Esophagus (tissue), 2 donors: ENCODE measurements around the gene NKX1-1. TPM values are rescaled to one million over a fixed set of nuclear protein-coding genes. Genes with fewer than 3 reads are reported as not detected.
"Not testable (repeated sequence)": the region's sequence is repeated elsewhere in the genome, so short reads cannot be mapped to it uniquely, and the experiment has no call there.

Experiments
- H3K27ac ChIP-seq, 2 donors: one replicate each; pipeline ENCODE4 v1.5.1; 2013; ENCODE audit warnings: low read depth in 2 of 2, mild to moderate bottlenecking in 2 of 2, inconsistent platforms in 1 of 2, low read length in 1 of 2, moderate library complexity in 1 of 2
- H3K27me3 ChIP-seq, 2 donors: one replicate each; pipeline ENCODE4 v1.6.1; 2013; ENCODE audit warnings: low read length in 2 of 2, control low read depth in 1 of 2, mild to moderate bottlenecking in 1 of 2; ENCODE audit not compliant: insufficient read depth in 2 of 2, control insufficient read depth in 1 of 2
- H3K36me3 ChIP-seq, 2 donors: one replicate each; pipeline ENCODE4 v1.6.1; 2013; ENCODE audit warnings: low read length in 1 of 2; ENCODE audit not compliant: control insufficient read depth in 2 of 2, insufficient read depth in 2 of 2
- H3K4me1 ChIP-seq, 2 donors: one replicate each; pipeline ENCODE4 v1.6.1; 2013; ENCODE audit warnings: low read length in 1 of 2; ENCODE audit not compliant: control insufficient read depth in 2 of 2, insufficient read depth in 2 of 2
- H3K4me3 ChIP-seq, 2 donors: one replicate each; pipeline ENCODE4 v1.5.1; 2013; ENCODE audit warnings: low read length in 2 of 2, mild to moderate bottlenecking in 2 of 2, low read depth in 1 of 2, moderate library complexity in 1 of 2
- H3K9me3 ChIP-seq, 2 donors: one replicate each; pipeline ENCODE4 v1.6.1; 2013; ENCODE audit warnings: mild to moderate bottlenecking in 2 of 2, low read depth in 1 of 2, low read length in 1 of 2, moderate library complexity in 1 of 2; ENCODE audit not compliant: control insufficient read depth in 2 of 2, insufficient read depth in 1 of 2
- WGBS, 2 donors: extraction: QIAGEN DNeasy Blood & Tissue Kit; methylation state at CpG; one replicate each; pipeline ENCODE4 v1.1.7; 2013; 5-methylcytosine and 5-hydroxymethylcytosine counted together
- polyA plus RNA-seq, 2 donors: library from polyadenylated mRNA; stranded (reverse); fragments of 200-250 nt; gene quantifications; one replicate each; pipeline ENCODE4 v1.2.3, GENCODE V29; 2013
- donor health status: healthy with polysubstance abuse.
- donor health status: Bipolar disorder and iron deficiency.

Gene NKX1-1
- polyA plus RNA-seq, 2 donors, result not detected

DNA sequence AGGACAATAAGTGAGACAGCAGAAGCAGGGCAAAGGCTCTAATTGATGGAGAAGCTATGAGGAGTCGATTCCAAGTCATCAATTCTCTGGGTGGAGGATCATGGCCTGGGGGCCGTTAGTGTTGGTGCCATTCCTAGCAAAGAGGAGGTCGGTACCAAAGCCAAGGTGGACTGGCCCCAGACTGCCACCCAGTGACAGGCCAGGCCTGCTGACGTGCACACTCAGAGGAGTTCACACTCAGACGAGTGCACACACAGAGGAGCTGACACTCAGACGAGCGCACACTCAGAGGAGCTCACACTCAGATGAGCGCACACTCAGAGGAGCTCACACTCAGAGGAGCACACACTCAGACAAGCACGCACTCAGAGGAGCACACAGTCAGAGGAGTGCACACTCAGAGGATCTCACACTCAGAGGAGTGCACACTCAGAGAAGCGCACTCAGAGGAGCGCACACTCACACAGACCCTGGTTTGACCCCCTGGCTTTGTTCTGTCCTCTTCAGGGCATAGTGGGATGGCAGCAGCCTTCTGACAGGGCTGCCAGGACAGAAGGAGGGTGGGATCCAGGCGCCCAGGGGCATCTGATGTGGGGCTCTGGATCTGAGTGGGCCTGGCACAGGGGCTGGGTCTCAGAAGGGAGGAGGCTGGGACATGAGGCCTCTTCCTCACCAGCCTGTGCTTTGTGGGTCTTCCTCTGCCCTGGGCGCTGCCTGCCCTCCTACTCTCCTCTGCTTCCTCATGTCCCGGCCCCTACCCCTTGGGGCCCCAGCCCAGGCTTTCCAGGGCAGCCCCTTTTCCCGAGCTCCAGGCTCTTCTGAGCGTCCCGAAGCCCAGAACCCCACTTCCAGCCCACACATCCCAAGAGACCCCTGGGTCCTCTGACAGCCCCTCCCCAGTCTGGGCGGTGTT lies 41.7 kb upstream of the NKX1-1 start:
- no peaks in the 10 kb centered on the region for H3K27me3 ChIP-seq
- H3K4me1 ChIP-seq, result peaks cover 0 to 2% of the 10 kb centered on the region in 2 donors
- H3K9me3 ChIP-seq, result peaks cover 0 to 3% of the 10 kb centered on the region in 2 donors
- WGBS, 2 donors, result 76% methylated on average over 17 to 18 of the region's 18 CpGs
- H3K36me3 ChIP-seq, result no peaks in the 10 kb centered on the region
- no peak overlapping the region for H3K4me3 ChIP-seq
- H3K27ac ChIP-seq, result no peak overlapping the region

DNA sequence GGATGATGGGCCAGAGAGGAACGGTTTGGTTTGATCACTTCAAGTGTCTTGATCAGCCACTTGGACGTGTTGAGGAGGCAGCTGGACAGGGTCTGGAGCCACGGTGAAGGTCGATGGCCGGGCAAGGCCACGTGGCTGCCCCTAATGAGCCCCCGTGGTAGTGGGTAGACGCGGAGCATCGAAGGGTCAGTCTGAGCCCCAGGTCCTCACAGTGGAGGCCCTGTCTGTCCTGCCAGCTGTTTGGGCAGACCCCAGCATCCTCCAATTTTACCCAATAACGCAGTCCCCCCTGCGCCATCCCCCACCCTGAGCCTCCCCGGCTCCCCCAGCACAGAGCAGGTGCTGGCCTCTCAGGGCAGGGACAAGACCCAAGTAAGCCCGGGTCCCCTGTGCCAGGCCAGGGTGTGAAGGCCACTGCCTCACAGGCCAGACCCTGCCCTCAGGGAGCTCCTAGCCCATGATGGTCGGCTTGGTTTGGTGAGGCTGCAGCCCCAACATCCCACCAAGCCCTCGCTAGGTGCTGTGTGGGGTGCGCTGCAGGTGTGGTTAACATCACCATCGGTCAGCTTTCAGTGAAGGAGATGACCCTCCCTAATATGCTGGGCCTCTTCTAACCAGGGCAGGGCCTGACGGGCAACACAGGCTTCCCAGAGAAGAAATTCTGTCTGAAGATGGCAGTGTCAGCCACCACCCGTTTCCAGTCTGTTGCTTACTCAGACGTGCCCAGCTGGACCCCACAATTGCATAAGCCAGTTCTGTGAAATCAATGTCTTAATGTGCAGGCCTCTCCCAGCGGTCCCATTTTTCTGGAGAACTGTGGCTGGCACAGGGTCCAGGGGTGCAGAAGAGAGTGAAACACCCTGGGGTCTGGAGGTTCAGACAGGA lies 40.5 kb upstream of the NKX1-1 start:
- H3K4me1 ChIP-seq, result peaks cover 0 to 2% of the 10 kb centered on the region in 2 donors
- H3K27me3 ChIP-seq, result no peaks in the 10 kb centered on the region
- no peaks in the 10 kb centered on the region for H3K36me3 ChIP-seq
- no peaks in the 10 kb centered on the region for H3K9me3 ChIP-seq
- WGBS, 2 donors, result 83 to 85% methylated on average over 22 of the region's 22 CpGs
- H3K4me3 ChIP-seq, result no peak overlapping the region
- H3K27ac ChIP-seq, result no peak overlapping the region

DNA sequence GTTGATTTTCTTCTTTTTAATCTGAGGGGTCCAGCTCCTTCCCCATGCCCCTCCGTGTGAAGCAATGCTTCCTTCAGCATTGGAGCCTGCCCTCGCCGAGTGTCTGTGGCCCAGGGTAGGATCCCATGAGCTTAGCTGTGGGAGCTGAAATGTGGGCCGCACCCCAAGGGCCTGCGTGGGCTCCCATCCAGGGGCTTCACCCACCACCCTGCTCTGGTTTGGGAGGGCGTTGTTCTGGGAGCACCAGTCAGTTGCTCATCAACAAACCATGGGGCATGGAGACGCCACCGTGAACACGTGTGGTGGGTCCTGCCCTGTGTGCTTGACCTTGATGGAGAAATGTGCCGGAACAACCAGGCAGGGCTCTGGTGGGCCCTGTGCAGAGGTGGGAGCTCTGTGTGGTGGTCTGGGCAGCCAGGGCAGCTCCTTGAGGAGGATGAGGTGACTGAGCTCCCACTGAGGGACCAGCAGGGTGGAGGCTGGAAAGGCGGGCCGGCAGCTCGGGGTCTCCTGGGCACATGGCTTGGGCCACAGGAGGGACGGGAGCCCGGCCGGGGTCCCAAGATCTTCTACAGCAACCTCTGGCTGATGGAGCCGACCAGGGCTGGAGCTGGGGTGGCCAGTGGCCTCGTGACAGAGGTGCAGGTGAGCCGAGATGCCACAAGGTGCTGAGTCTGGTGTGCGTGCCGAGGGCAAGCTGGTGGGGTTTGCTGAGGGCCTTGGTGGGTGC lies 39.6 kb upstream of the NKX1-1 start:
- 90% methylated on average over 21 of the region's 21 CpGs for WGBS, 2 donors
- no peaks in the 10 kb centered on the region for H3K9me3 ChIP-seq
- no peak overlapping the region for H3K4me3 ChIP-seq
- H3K27me3 ChIP-seq, result no peaks in the 10 kb centered on the region
- no peaks in the 10 kb centered on the region for H3K36me3 ChIP-seq
- peaks cover 0 to 2% of the 10 kb centered on the region in 2 donors for H3K4me1 ChIP-seq
- no peak overlapping the region for H3K27ac ChIP-seq

DNA sequence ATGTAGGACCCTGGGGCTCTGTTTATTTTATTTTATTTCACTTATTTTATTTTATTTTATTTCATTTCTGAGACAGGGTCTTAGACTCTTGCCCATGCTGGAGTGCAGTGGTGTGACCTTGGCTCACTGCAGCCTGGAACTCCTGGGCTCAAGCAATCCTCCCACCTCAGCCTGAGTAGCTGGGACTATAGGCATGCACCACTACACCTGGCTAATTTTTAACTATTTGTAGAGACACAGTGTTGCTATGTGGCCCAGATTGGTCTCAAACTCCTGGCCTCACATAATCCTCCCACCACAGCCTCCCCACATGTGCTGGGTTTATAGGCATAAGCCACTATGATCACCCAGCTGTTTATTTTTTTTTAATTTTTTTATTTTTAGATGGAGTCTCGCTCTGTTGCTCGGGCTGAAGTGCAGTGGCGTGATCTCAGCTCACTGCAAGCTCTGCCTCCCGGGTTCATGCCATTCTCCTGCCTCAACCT lies 37.5 kb upstream of the NKX1-1 start:
- H3K27ac ChIP-seq, H3K4me3 ChIP-seq, H3K36me3 ChIP-seq, H3K27me3 ChIP-seq, H3K4me1 ChIP-seq, H3K9me3 ChIP-seq: not testable (repeated sequence)
- 75 to 83% methylated on average over 4 of the region's 4 CpGs for whole genome bisulfite sequencing, 2 donors

DNA sequence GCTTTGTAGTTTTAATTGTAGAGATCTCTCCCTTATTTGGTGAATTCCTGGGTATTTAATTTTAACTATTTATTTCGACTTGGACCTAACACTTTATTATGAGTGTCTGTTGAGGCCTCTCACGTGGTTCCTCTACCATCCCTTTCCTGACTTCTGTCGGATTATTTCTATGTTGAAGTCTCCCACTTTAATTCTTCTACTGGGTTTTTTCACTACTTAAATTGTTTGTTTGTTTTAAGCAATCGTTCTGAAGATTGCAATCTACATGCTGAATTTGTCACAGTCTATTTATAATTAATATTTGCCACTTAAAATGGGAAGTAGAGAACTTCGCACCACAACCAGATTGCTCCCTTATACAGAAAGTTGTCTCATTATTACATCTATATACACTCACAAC lies 20.8 kb upstream of the NKX1-1 start:
- no peaks in the 10 kb centered on the region for H3K4me1 ChIP-seq
- WGBS, 2 donors, result 63 to 65% methylated on average over 5 of the region's 5 CpGs
- no peaks in the 10 kb centered on the region for H3K27me3 ChIP-seq

DNA sequence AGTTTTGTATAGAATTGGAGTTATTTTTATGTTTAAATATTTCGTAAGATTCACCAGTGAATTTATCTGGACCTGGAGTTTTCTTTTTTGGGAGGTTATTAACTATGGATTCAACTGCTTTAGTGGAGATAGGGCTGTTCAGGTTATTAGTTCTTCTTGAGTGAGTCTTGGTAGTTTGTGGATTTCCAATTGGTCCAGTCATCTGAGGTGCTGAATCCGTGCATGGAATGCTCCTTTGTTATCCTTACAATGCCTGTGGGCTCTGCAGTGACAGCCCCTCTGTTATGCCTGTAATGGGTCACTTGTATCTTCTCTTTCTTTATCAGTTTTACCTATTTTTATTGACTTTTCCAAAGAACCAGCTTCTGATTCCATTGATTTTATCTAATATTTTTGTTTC lies 15.4 kb upstream of the NKX1-1 start:
- H3K36me3 ChIP-seq, result no peaks in the 10 kb centered on the region
- WGBS, 2 donors, result 39 to 48% methylated on average over 2 of the region's 2 CpGs
- H3K9me3 ChIP-seq, result no peaks in the 10 kb centered on the region
- H3K4me1 ChIP-seq, result no peaks in the 10 kb centered on the region
- no peak overlapping the region for H3K4me3 ChIP-seq
- no peaks in the 10 kb centered on the region for H3K27me3 ChIP-seq
- H3K27ac ChIP-seq, result no peak overlapping the region

More for the DNA sequence above, 20.8 kb upstream of the NKX1-1 start:
- Histone ChIP-seq H3K27ac (no peak overlapping the region), H3K9me3 (no peaks in the 10 kb centered on the region), H3K4me3 (no peak overlapping the region), H3K36me3 (no peaks in the 10 kb centered on the region)

DNA sequence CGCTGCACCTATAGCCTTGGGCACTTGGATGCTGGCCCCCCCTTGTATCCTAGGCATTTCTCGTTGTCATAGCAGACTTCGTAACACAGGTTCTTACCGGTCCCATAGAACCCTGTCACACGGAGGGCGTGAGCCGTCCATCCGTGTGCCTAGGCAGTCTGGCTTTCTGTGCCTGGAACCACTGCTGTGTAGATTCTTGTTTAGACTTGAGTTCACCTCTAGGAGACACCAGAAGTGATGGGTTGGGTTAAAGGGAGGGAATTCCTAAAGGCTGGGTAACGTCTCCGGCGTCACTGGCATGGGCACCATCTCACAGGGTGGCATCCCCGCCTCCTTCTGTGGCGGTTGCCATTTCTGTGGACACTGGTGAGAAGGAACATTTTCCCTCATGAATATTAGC lies 13.5 kb upstream of the NKX1-1 start:
- Histone ChIP-seq H3K36me3 (no peaks in the 10 kb centered on the region), H3K27me3 (peaks cover 0 to 4% of the 10 kb centered on the region in 2 donors), H3K27ac (no peak overlapping the region), H3K4me1 (no peaks in the 10 kb centered on the region), H3K4me3 (no peak overlapping the region), H3K9me3 (no peaks in the 10 kb centered on the region)
- WGBS, 2 donors, result 63 to 70% methylated on average over 13 of the region's 13 CpGs

DNA sequence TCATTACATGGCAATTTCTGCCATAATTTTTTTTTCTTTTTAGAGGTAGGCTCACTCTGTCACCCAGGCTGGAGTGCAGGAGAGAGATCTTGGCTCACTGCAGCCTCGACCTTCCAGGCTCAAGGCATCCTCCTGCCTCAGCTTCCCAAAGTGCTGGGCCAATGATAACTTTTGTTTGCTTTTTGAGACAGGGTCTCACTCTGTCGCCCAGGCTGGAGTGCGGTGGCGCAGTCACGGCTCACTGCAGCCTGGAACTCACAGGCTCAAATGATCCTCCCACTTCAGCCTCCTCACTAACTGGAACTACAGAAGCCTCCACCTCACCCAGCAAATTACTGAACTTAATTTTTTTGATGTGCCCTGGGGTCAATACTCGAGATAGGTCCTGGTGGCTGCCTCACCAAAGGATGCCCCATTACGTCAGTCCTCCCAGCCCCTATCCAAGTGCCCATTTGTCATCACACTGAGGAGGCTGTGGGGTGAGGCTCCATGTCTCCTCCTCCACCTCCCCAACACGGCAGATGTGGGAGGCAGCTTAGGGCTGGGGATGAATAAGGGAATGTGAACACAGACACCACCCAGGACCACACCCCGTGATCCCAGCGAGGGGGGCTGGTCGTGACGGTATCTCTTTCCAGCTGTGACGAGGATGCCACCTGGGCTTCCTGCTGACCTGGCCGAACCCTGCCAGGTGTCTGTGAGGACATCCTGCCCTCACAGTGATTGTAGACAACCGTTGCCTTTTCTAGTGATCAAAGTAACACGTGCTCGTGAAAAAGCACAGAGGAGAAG lies 12.4 kb upstream of the NKX1-1 start:
- no peaks in the 10 kb centered on the region for H3K36me3 ChIP-seq
- no peaks in the 10 kb centered on the region for H3K4me1 ChIP-seq
- 61 to 64% methylated on average over 17 of the region's 17 CpGs for WGBS, 2 donors
- H3K27me3 ChIP-seq, result peaks cover 2 to 7% of the 10 kb centered on the region in 2 donors
- no peak overlapping the region for H3K27ac ChIP-seq
- no peaks in the 10 kb centered on the region for H3K9me3 ChIP-seq
- H3K4me3 ChIP-seq, result no peak overlapping the region
